GM12878 (cell line): ENCODE measurements around the gene NFKBIB. TPM values are rescaled to one million over a fixed set of nuclear protein-coding genes. Genes with fewer than 3 reads are reported as not detected.

Source experiments
- ASH2L ChIP-seq: fragments of 300-600, 200-600 bp; sonication (generic); IDR thresholded peaks from 2 replicates; pipeline ENCODE4 v1.6.1; 2017; ENCODE audit warnings: low read depth, mild to moderate bottlenecking, borderline replicate concordance
- BRCA1 ChIP-seq: IDR thresholded peaks from 2 replicates; pipeline ENCODE4 v1.6.1; 2011; ENCODE audit warnings: low read depth, low read length, improper control_type of control experiment
- E4F1 ChIP-seq: fragments of 450-650 bp; IDR thresholded peaks from 2 replicates; pipeline ENCODE4 v1.6.1; 2018; ENCODE audit warnings: borderline replicate concordance, mild to moderate bottlenecking; ENCODE audit not compliant: partially characterized antibody
- EED ChIP-seq: sonication (generic); IDR thresholded peaks from 2 replicates; pipeline ENCODE4 v1.6.1; 2016; ENCODE audit warnings: antibody characterized with exemption, low read depth
- ESRRA ChIP-seq: IDR thresholded peaks from 2 replicates; pipeline ENCODE4 v1.6.1; 2012; ENCODE audit warnings: mild to moderate bottlenecking, low read length, improper control_type of control experiment
- IRF3 ChIP-seq: fragments of 450-650 bp; IDR thresholded peaks from 2 replicates; pipeline ENCODE4 v1.6.1; 2014; ENCODE audit warnings: mild to moderate bottlenecking
- IRF5 ChIP-seq: fragments of 450-650 bp; IDR thresholded peaks from 2 replicates; pipeline ENCODE4 v1.6.1; 2017; ENCODE audit warnings: borderline replicate concordance
- MTA2 ChIP-seq: fragments of 450-650 bp; IDR thresholded peaks from 2 replicates; pipeline ENCODE4 v1.6.1; 2016; ENCODE audit warnings: low read depth, mild to moderate bottlenecking, moderate library complexity
- NKRF ChIP-seq: fragments of 450-650 bp; conservative IDR thresholded peaks from 2 replicates; pipeline ENCODE4 v1.6.1; 2017; ENCODE audit warnings: mild to moderate bottlenecking, moderate library complexity
- RELA ChIP-seq: fragments of 450-650 bp; IDR thresholded peaks from 2 replicates; pipeline ENCODE4 v1.8.0; 2014; ENCODE audit warnings: borderline replicate concordance; ENCODE audit not compliant: partially characterized antibody
- RUNX3 ChIP-seq: IDR thresholded peaks from 2 replicates; pipeline ENCODE4 v1.6.1; 2012; ENCODE audit warnings: low read length, inconsistent platforms
- SMAD1 ChIP-seq: fragments of 450-650 bp; IDR thresholded peaks from 2 replicates; pipeline ENCODE4 v1.6.1; 2018; ENCODE audit warnings: mild to moderate bottlenecking, low read depth; ENCODE audit not compliant: partially characterized antibody
- SMC3 ChIP-seq: IDR thresholded peaks from 2 replicates; pipeline ENCODE4 v1.6.1; 2011; ENCODE audit warnings: low read length, improper control_type of control experiment, borderline replicate concordance
- SP1 ChIP-seq: IDR thresholded peaks from one replicate; pipeline ENCODE4 v1.6.1; 2011; ENCODE audit warnings: low read depth, low read length
- STAT1 ChIP-seq: fragments of 450-650 bp; conservative IDR thresholded peaks from 2 replicates; pipeline ENCODE4 v1.6.1; 2014; ENCODE audit warnings: antibody characterized with exemption, mild to moderate bottlenecking
- ZNF207 ChIP-seq: fragments of 450-650 bp; IDR thresholded peaks from 2 replicates; pipeline ENCODE4 v1.6.1; 2014; ENCODE audit warnings: antibody characterized with exemption, mild to moderate bottlenecking, borderline replicate concordance
- ZNF24 ChIP-seq: fragments of 450-650 bp; IDR thresholded peaks from 2 replicates; pipeline ENCODE4 v1.6.1; 2017; ENCODE audit warnings: antibody characterized with exemption, mild to moderate bottlenecking
- ZSCAN29 ChIP-seq: fragments of 450-650 bp; IDR thresholded peaks from 2 replicates; pipeline ENCODE4 v1.6.1; 2017; ENCODE audit warnings: mild to moderate bottlenecking, moderate library complexity
- polyA plus RNA-seq, 11 experiments: library from polyadenylated mRNA; depleted of rRNA in 4 of 11; unstranded in 6 of 11; stranded (reverse) in 5 of 11; fragments of >200 nt; fragmentation: Nextera tagmentation in 4 of 11; fragmentation: Illumina TruSeq in 1 of 11; extraction: Ambion mirVana in 4 of 11; extraction: Trizol in 1 of 11; gene quantifications; 1 replicate in 1 of 11; 2 replicates in 10 of 11; pipeline versions ENCODE4 v1.2.1 to v1.2.3, GENCODE V29; 2011 to 2016; ENCODE audit warnings: inconsistent platforms in 2 of 11, missing spikeins in 2 of 11, low read depth in 1 of 11
- total RNA-seq, 4 experiments: library from RNA; depleted of rRNA in 3 of 4; stranded (reverse); fragments of >200 nt in 3 of 4; fragmentation: Illumina TruSeq in 1 of 4; extraction: Trizol in 1 of 4; gene quantifications; 2 replicates each; pipeline versions ENCODE4 v1.2.1 to v1.2.3, GENCODE V29; 2013 to 2021
- TF ChIP-seq, protein P1 (sequence below): fragments of 450-650 bp; IDR thresholded peaks from 2 replicates; pipeline ENCODE4 v1.6.1; 2017; ENCODE audit warnings: antibody characterized with exemption, mild to moderate bottlenecking, moderate library complexity
- TF ChIP-seq, protein P2 (sequence below): fragments of 150-350 bp; IDR thresholded peaks from 2 replicates; pipeline ENCODE4 v1.6.1; 2014; ENCODE audit warnings: mild to moderate bottlenecking, low read depth, low read length

Gene NFKBIB
- total and polyA plus RNA-seq, 10 of the 15 experiments (the other 5 are each of a cell fraction or from before 2014, with no cell fraction given): 1.2 to 60.9 (median 31.0) TPM

DNA sequence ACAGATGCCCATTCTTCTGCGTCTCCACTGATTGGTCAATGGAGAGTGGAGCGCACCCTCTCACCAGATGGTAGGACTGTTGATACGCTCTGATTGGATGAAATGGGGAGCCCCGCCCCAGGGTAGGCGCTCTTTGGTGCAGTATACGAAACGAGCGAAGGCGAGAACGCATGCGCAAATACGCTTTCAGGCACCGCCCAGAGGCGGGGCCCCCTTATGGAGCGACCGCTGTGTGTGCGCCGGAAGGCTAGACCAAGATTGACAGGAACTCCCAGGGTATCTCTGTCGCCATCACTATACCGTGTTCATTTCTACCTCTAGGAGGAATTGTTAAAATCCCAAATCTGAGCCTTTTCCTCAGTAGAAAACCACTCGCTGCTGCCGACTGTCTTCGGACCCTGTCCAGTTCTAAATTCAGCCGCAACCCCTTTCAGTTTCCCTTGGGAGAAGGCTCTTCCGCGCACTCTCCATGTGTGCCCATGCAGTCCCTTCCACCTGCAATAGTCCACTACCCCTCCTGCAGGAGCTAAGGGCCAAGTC is 49.3 kb upstream of the NFKBIB start (continued):
- peak; percentile 5 for TF ChIP-seq E4F1
- TF ChIP-seq MTA2: no peak
- no peak for TF ChIP-seq EED
- TF ChIP-seq BRCA1: no peak
- no peak for TF ChIP-seq RELA
- peak; percentile 73 for TF ChIP-seq SP1
- TF ChIP-seq RUNX3: peak; percentile 56
- TF ChIP-seq, protein P1, sequence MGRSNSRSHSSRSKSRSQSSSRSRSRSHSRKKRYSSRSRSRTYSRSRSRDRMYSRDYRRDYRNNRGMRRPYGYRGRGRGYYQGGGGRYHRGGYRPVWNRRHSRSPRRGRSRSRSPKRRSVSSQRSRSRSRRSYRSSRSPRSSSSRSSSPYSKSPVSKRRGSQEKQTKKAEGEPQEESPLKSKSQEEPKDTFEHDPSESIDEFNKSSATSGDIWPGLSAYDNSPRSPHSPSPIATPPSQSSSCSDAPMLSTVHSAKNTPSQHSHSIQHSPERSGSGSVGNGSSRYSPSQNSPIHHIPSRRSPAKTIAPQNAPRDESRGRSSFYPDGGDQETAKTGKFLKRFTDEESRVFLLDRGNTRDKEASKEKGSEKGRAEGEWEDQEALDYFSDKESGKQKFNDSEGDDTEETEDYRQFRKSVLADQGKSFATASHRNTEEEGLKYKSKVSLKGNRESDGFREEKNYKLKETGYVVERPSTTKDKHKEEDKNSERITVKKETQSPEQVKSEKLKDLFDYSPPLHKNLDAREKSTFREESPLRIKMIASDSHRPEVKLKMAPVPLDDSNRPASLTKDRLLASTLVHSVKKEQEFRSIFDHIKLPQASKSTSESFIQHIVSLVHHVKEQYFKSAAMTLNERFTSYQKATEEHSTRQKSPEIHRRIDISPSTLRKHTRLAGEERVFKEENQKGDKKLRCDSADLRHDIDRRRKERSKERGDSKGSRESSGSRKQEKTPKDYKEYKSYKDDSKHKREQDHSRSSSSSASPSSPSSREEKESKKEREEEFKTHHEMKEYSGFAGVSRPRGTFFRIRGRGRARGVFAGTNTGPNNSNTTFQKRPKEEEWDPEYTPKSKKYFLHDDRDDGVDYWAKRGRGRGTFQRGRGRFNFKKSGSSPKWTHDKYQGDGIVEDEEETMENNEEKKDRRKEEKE: no peak
- no peak for TF ChIP-seq ESRRA
- TF ChIP-seq IRF3: peak; percentile 39
- TF ChIP-seq ZNF24: no peak
- peak; percentile 71; the same call in 1 of the 2 replicates for TF ChIP-seq ZNF207
- TF ChIP-seq SMC3: no peak
- no peak for TF ChIP-seq ASH2L
- TF ChIP-seq ZSCAN29: no peak
- TF ChIP-seq, protein P2, sequence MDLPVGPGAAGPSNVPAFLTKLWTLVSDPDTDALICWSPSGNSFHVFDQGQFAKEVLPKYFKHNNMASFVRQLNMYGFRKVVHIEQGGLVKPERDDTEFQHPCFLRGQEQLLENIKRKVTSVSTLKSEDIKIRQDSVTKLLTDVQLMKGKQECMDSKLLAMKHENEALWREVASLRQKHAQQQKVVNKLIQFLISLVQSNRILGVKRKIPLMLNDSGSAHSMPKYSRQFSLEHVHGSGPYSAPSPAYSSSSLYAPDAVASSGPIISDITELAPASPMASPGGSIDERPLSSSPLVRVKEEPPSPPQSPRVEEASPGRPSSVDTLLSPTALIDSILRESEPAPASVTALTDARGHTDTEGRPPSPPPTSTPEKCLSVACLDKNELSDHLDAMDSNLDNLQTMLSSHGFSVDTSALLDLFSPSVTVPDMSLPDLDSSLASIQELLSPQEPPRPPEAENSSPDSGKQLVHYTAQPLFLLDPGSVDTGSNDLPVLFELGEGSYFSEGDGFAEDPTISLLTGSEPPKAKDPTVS: no peak
- TF ChIP-seq STAT1: no peak; the same call in 1 of the 2 replicates
- TF ChIP-seq SMAD1: peak; percentile 88
- TF ChIP-seq IRF5: no peak
- peak; percentile 40; the same call in 1 of the 2 replicates for TF ChIP-seq NKRF
